HUES48 (cell line): ENCODE results near the gene SNCB.
"Not testable (repeated sequence)": the region's sequence is repeated elsewhere in the genome, so short reads cannot be mapped to it uniquely, and the experiment has no call there.

Source experiments
- H3K27ac ChIP-seq: one replicate; pipeline ENCODE4 v1.7.0; 2013; ENCODE audit warnings: low read depth, low read length, inconsistent platforms
- H3K27me3 ChIP-seq: 2 replicates; pipeline ENCODE4 v1.6.1; 2013; ENCODE audit warnings: mild to moderate bottlenecking, low read length; ENCODE audit not compliant: control insufficient read depth, insufficient read depth
- H3K36me3 ChIP-seq: 2 replicates; pipeline ENCODE4 v1.6.1; 2013; ENCODE audit warnings: low read length; ENCODE audit not compliant: control insufficient read depth, insufficient read depth
- H3K4me1 ChIP-seq: 2 replicates; pipeline ENCODE4 v1.6.1; 2013; ENCODE audit warnings: mild to moderate bottlenecking, low read length; ENCODE audit not compliant: control insufficient read depth, insufficient read depth
- H3K4me3 ChIP-seq: 2 replicates; pipeline ENCODE4 v1.5.1; 2013; ENCODE audit warnings: mild to moderate bottlenecking, low read depth, low read length
- H3K9ac ChIP-seq: 2 replicates; pipeline ENCODE4 v1.6.1; 2013; ENCODE audit warnings: mild to moderate bottlenecking, low read depth, low read length, moderate library complexity
- H3K9me3 ChIP-seq: 2 replicates; pipeline ENCODE4 v1.6.1; 2013; ENCODE audit warnings: low read length; ENCODE audit not compliant: control insufficient read depth, insufficient read depth

Gene SNCB

GRCh38 chr5:176608142-176608705 is 22.1 kb downstream of the SNCB start:
- Histone ChIP-seq H3K9me3 (no peaks in the 10 kb centered on the region), H3K4me1 (peaks cover 3% of the 10 kb centered on the region; the same call in 1 of the 2 replicates), H3K27me3 (peaks cover 14% of the 10 kb centered on the region), H3K36me3 (no peaks in the 10 kb centered on the region), H3K9ac (no peak overlapping the region), H3K4me3 (no peak overlapping the region), H3K27ac (no peak overlapping the region)

GRCh38 chr5:176606875-176607274 is 23.5 kb downstream of the SNCB start:
- H3K27ac ChIP-seq, result no peak overlapping the region
- no peak overlapping the region for H3K4me3 ChIP-seq
- H3K9ac ChIP-seq, result no peak overlapping the region
- no peaks in the 10 kb centered on the region for H3K36me3 ChIP-seq
- H3K9me3 ChIP-seq, result no peaks in the 10 kb centered on the region
- H3K4me1 ChIP-seq, result peaks cover 3% of the 10 kb centered on the region; the same call in 1 of the 2 replicates
- peaks cover 14% of the 10 kb centered on the region for H3K27me3 ChIP-seq

- peaks cover 3% of the 10 kb centered on the region; the same call in 1 of the 2 replicates for H3K4me1 ChIP-seq
- H3K9ac ChIP-seq, result no peak overlapping the region
- peak overlapping the region; percentile 9 for H3K27ac ChIP-seq
- no peaks in the 10 kb centered on the region for H3K9me3 ChIP-seq
- H3K36me3 ChIP-seq, result no peaks in the 10 kb centered on the region
- H3K27me3 ChIP-seq, result peaks cover 13% of the 10 kb centered on the region
- no peak overlapping the region for H3K4me3 ChIP-seq
These were observed 24.3 kb downstream of the SNCB start for GRCh38 chr5:176606032-176606431.

- no peak overlapping the region for H3K9ac ChIP-seq
- H3K4me3 ChIP-seq, result no peak overlapping the region
- no peak overlapping the region for H3K27ac ChIP-seq
- H3K9me3 ChIP-seq, result 0 out of 2 replicates have a peak, but pooled peaks cover 2% of the 10 kb centered on the region
- peaks cover 3% of the 10 kb centered on the region; the same call in 1 of the 2 replicates for H3K4me1 ChIP-seq
- H3K36me3 ChIP-seq, result peaks cover 9% of the 10 kb centered on the region
- H3K27me3 ChIP-seq, result no peaks in the 10 kb centered on the region
These were observed 27.2 kb downstream of the SNCB start for GRCh38 chr5:176603091-176603490.

GRCh38 chr5:176601901-176602482 is 28.3 kb downstream of the SNCB start:
- H3K9me3 ChIP-seq, result 0 out of 2 replicates have a peak, but pooled peaks cover 2% of the 10 kb centered on the region

GRCh38 chr5:176599749-176600430 is 30.4 kb downstream of the SNCB start:
- not testable (repeated sequence) for H3K4me1 ChIP-seq, H3K4me3 ChIP-seq, H3K36me3 ChIP-seq, H3K9me3 ChIP-seq, H3K27me3 ChIP-seq, H3K9ac ChIP-seq, H3K27ac ChIP-seq

More at GRCh38 chr5:176601901-176602482, 28.3 kb downstream of the SNCB start:
- peaks cover 9% of the 10 kb centered on the region for H3K36me3 ChIP-seq
- no peak overlapping the region for H3K27ac ChIP-seq
- no peak overlapping the region for H3K4me3 ChIP-seq
- peaks cover 6% of the 10 kb centered on the region; the same call in 1 of the 2 replicates for H3K27me3 ChIP-seq
- H3K4me1 ChIP-seq, result peaks cover 3% of the 10 kb centered on the region; the same call in 1 of the 2 replicates
- no peak overlapping the region for H3K9ac ChIP-seq

GRCh38 chr5:176597417-176598389 is 32.6 kb downstream of the SNCB start:
- Histone ChIP-seq H3K4me1 (no peaks in the 10 kb centered on the region), H3K27me3 (peaks cover 6% of the 10 kb centered on the region; the same call in 1 of the 2 replicates), H3K36me3 (peaks cover 9% of the 10 kb centered on the region), H3K9me3 (0 out of 2 replicates have a peak, but pooled peaks cover 7% of the 10 kb centered on the region), H3K9ac (no peak overlapping the region), H3K4me3 (no peak overlapping the region), H3K27ac (no peak overlapping the region)

GRCh38 chr5:176596689-176597416 is 33.5 kb downstream of the SNCB start:
- H3K36me3 ChIP-seq, result peaks cover 9% of the 10 kb centered on the region
- H3K4me1 ChIP-seq, result no peaks in the 10 kb centered on the region
- peaks cover 6% of the 10 kb centered on the region; the same call in 1 of the 2 replicates for H3K27me3 ChIP-seq
- H3K4me3 ChIP-seq, result peak overlapping the region; percentile 47; the same call in 1 of the 2 replicates
- H3K9ac ChIP-seq, result no peak overlapping the region; the same call in 1 of the 2 replicates
- 0 out of 2 replicates have a peak, but pooled peaks cover 12% of the 10 kb centered on the region for H3K9me3 ChIP-seq
- H3K27ac ChIP-seq, result no peak overlapping the region

- Histone ChIP-seq H3K4me3 (no peak overlapping the region), H3K9ac (no peak overlapping the region), H3K27ac (no peak overlapping the region), H3K36me3 (peaks cover 9% of the 10 kb centered on the region), H3K9me3 (0 out of 2 replicates have a peak, but pooled peaks cover 12% of the 10 kb centered on the region), H3K4me1 (no peaks in the 10 kb centered on the region), H3K27me3 (peaks cover 6% of the 10 kb centered on the region; the same call in 1 of the 2 replicates)
These were observed 34.2 kb downstream of the SNCB start for GRCh38 chr5:176596069-176596644.
